GM13976 (cell line): ENCODE measurements around the gene CXCL3.

ENCODE experiments used
- DNase-seq: peaks from one replicate; pipeline ENCODE4 v3.0.0; 2012; ENCODE audit warnings: low spot score
- CTCF ChIP-seq: IDR thresholded peaks from 2 replicates; pipeline ENCODE4 v1.5.1; 2012; ENCODE audit warnings: borderline replicate concordance, mild to moderate bottlenecking; ENCODE audit not compliant: insufficient read depth; ENCODE audit errors: extremely low read depth, missing control alignments, control extremely low read depth
- in situ Hi-C: fragments of 300-500 bp; cut with MboI; formaldehyde crosslinking; loops from one replicate; pipeline ENCODE4 v1.12.0; 2022; ENCODE audit warnings: low sequenced_read_pairs, mixed read lengths, inconsistent platforms; ENCODE audit not compliant: unreplicated experiment

CXCL3 gene

GRCh38 chr4:74073358-74073757 is 34.9 kb upstream of the CXCL3 start:
- TF ChIP-seq CTCF: no peak
- in situ Hi-C loops: no loop called here
- no peak for DNase-seq

- no peak for DNase-seq
- in situ Hi-C loops: no loop called here
- no peak for TF ChIP-seq CTCF
These were observed 34.2 kb upstream of the CXCL3 start for GRCh38 chr4:74072739-74073138.

GRCh38 chr4:74067586-74067985 is 29.1 kb upstream of the CXCL3 start:
- in situ Hi-C loops: no loop called here
- no peak for DNase-seq
- TF ChIP-seq CTCF: no peak

- in situ Hi-C loops: no loop called here
- TF ChIP-seq CTCF: no peak
- no peak for DNase-seq
These were observed 27.7 kb upstream of the CXCL3 start for GRCh38 chr4:74066232-74066631.

- in situ Hi-C loops: no loop called here
- DNase-seq: no peak
- TF ChIP-seq CTCF: no peak
These were observed 26.7 kb upstream of the CXCL3 start for GRCh38 chr4:74065115-74065642.

GRCh38 chr4:74063859-74064258 is 25.4 kb upstream of the CXCL3 start:
- no peak for TF ChIP-seq CTCF
- in situ Hi-C loops: no loop called here
- DNase-seq: no peak

- DNase-seq: no peak
- no peak for TF ChIP-seq CTCF
- in situ Hi-C loops: no loop called here
These were observed 24.5 kb upstream of the CXCL3 start for GRCh38 chr4:74062953-74063352.
